Epithelial cell of esophagus (primary cell): ENCODE measurements around the gene DPH7.
"Not testable (repeated sequence)": the region's sequence is repeated elsewhere in the genome, so short reads cannot be mapped to it uniquely, and the experiment has no call there.

Source experiments
- DNase-seq: peaks from one replicate; pipeline ENCODE4 v3.0.0; 2010; ENCODE audit warnings: low read depth
- H3K4me3 ChIP-seq: 2 replicates; pipeline ENCODE4 v1.5.1; 2011; ENCODE audit warnings: mild to moderate bottlenecking, low read length, control low read depth
- CTCF ChIP-seq: IDR thresholded peaks from 2 replicates; pipeline ENCODE4 v1.5.1; 2011; ENCODE audit warnings: low read depth, mild to moderate bottlenecking, low read length, control low read depth, inconsistent platforms; ENCODE audit not compliant: insufficient read depth; ENCODE audit errors: missing control alignments

DPH7 gene

GRCh38 chr9:137564817-137565411 lies 13.8 kb downstream of the DPH7 start:
- no peak for TF ChIP-seq CTCF
- no peak overlapping the region for H3K4me3 ChIP-seq
- DNase-seq, result no peak

GRCh38 chr9:137564134-137564533 lies 14.6 kb downstream of the DPH7 start:
- no peak for DNase-seq
- no peak for TF ChIP-seq CTCF
- H3K4me3 ChIP-seq, result no peak overlapping the region

- no peak for TF ChIP-seq CTCF
- no peak overlapping the region for H3K4me3 ChIP-seq
- DNase-seq, result no peak
Observed at GRCh38 chr9:137558127-137558526, 20.6 kb downstream of the DPH7 start.

- DNase-seq, result no peak
- no peak for TF ChIP-seq CTCF
- H3K4me3 ChIP-seq, result no peak overlapping the region
Observed at GRCh38 chr9:137556069-137556838, 22.5 kb downstream of the DPH7 start.

GRCh38 chr9:137555179-137555578 lies 23.5 kb downstream of the DPH7 start:
- DNase-seq, result no peak
- no peak for TF ChIP-seq CTCF
- H3K4me3 ChIP-seq, result no peak overlapping the region

- no peak for DNase-seq
- H3K4me3 ChIP-seq, result no peak overlapping the region
Observed at GRCh38 chr9:137554349-137554748, 24.4 kb downstream of the DPH7 start.

GRCh38 chr9:137553654-137554053 lies 25.1 kb downstream of the DPH7 start:
- DNase-seq, result not testable (repeated sequence)

More at GRCh38 chr9:137554349-137554748, 24.4 kb downstream of the DPH7 start:
- no peak for TF ChIP-seq CTCF

More at GRCh38 chr9:137553654-137554053, 25.1 kb downstream of the DPH7 start:
- H3K4me3 ChIP-seq, result not testable (repeated sequence)
